ENCODE measurements around the gene RGS3. TPM values are rescaled to one million over a fixed set of nuclear protein-coding genes. Genes with fewer than 3 reads are reported as not detected.

RGS3 gene
- total and polyA plus RNA-seq, 11 donors, result 93.4 to 214 (median 134) TPM

- 43 to 60% (median 49%) methylated on average over 4 of the region's 4 CpGs for WGBS, 4 donors
- Histone ChIP-seq H3K36me3 (peaks cover 0 to 82% (median 53%) of the 10 kb centered on the region in 9 donors), H3K4me1 (peaks cover 23 to 94% (median 78%) of the 10 kb centered on the region in 12 donors), H3K4me3 (no peak overlapping the region), H3K9me3 (no peaks in the 10 kb centered on the region), H3K27me3 (no peaks in the 10 kb centered on the region), H3K27ac (peak overlapping the region in 11 of 12 donors; percentile 72 to 86 (median 82))
- TF ChIP-seq CTCF (IDR thresholded peaks at IDR 0.05) (no peak), POLR2A (IDR thresholded peaks at IDR 0.05) (no peak)
- DNase-seq, result peak in 2 of 5 donors; percentile 53 to 63
- intact Hi-C loops (cut with DNase I), result loop anchor here in 3 of 10 donors (5.0 to 10.0 kb wide), 2 partner anchors 42 to 50 kb away; no protein-coding TSS in a partner anchor
- no peak for ATAC-seq
Observed at GRCh38 chr9:113525205-113525604, 61.7 kb downstream of the RGS3 start.

- H3K4me1 ChIP-seq, result peaks cover 23 to 91% (median 73%) of the 10 kb centered on the region in 12 donors
- WGBS, 4 donors, result 47 to 74% (median 60%) methylated on average over 5 to 8 of the region's 8 CpGs
- ATAC-seq (no peak), DNase-seq (peak in 1 of 5 donors; percentile 65)
- intact Hi-C loops (cut with DNase I), result loop anchor here in 3 of 10 donors (5.0 to 10.0 kb wide), 2 partner anchors 41 to 49 kb away; no protein-coding TSS in a partner anchor
- H3K27ac ChIP-seq, result peak overlapping the region; percentile 16 to 86 (median 80)
- H3K4me3 ChIP-seq, result no peak overlapping the region
- TF ChIP-seq CTCF (IDR thresholded peaks at IDR 0.05) (no peak), POLR2A (IDR thresholded peaks at IDR 0.05) (no peak)
- no peaks in the 10 kb centered on the region for H3K9me3 ChIP-seq
- peaks cover 0 to 82% (median 55%) of the 10 kb centered on the region in 9 donors for H3K36me3 ChIP-seq
- H3K27me3 ChIP-seq, result no peaks in the 10 kb centered on the region
Observed at GRCh38 chr9:113525831-113526230, 62.3 kb downstream of the RGS3 start.

- Histone ChIP-seq H3K27ac (peak overlapping the region; percentile 13 to 86 (median 78)), H3K36me3 (peaks cover 0 to 82% (median 55%) of the 10 kb centered on the region in 9 donors), H3K4me1 (peaks cover 23 to 87% (median 69%) of the 10 kb centered on the region in 12 donors), H3K9me3 (no peaks in the 10 kb centered on the region), H3K4me3 (no peak overlapping the region), H3K27me3 (no peaks in the 10 kb centered on the region)
- intact Hi-C loops (cut with DNase I), result loop anchor here in 3 of 10 donors (5.0 to 10.0 kb wide), 2 partner anchors 41 to 49 kb away; no protein-coding TSS in a partner anchor
- ATAC-seq, result no peak
- WGBS, 4 donors, result 86 to 92% (median 90%) methylated on average over 8 of the region's 8 CpGs
- no peak for TF ChIP-seq CTCF (IDR thresholded peaks at IDR 0.05)
- no peak for TF ChIP-seq POLR2A (IDR thresholded peaks at IDR 0.05)
- no peak for DNase-seq
Observed at GRCh38 chr9:113526231-113526746, 62.8 kb downstream of the RGS3 start.

- no peak for DNase-seq
- Histone ChIP-seq H3K9me3 (no peaks in the 10 kb centered on the region), H3K4me3 (no peak overlapping the region), H3K36me3 (peaks cover 0 to 87% (median 58%) of the 10 kb centered on the region in 9 donors), H3K27me3 (no peaks in the 10 kb centered on the region), H3K27ac (peak overlapping the region; percentile 8 to 86 (median 78)), H3K4me1 (peaks cover 23 to 81% (median 63%) of the 10 kb centered on the region in 12 donors)
- intact Hi-C loops (cut with DNase I), result loop anchor here in 3 of 10 donors (5.0 to 10.0 kb wide), 2 partner anchors 40 to 48 kb away; no protein-coding TSS in a partner anchor
- 62 to 73% (median 68%) methylated on average over 4 of the region's 4 CpGs for WGBS, 4 donors
- TF ChIP-seq CTCF (IDR thresholded peaks at IDR 0.05), result no peak
- no peak for TF ChIP-seq POLR2A (IDR thresholded peaks at IDR 0.05)
- ATAC-seq, result no peak
Observed at GRCh38 chr9:113526841-113527240, 63.3 kb downstream of the RGS3 start.
